Activated effector memory CD4-positive, alpha-beta T cell treated with Interleukin-2 at 50 U/mL for 16 hours (primary cell): ENCODE data around the gene NANOS2.

Source experiments
- DNase-seq: peaks from one replicate; pipeline ENCODE4 v3.0.0-alpha.2; 2020

The NANOS2 gene

GRCh38 chr19:45890877-45891276 is 23.7 kb downstream of the NANOS2 start:
- no peak for DNase-seq

DNA sequence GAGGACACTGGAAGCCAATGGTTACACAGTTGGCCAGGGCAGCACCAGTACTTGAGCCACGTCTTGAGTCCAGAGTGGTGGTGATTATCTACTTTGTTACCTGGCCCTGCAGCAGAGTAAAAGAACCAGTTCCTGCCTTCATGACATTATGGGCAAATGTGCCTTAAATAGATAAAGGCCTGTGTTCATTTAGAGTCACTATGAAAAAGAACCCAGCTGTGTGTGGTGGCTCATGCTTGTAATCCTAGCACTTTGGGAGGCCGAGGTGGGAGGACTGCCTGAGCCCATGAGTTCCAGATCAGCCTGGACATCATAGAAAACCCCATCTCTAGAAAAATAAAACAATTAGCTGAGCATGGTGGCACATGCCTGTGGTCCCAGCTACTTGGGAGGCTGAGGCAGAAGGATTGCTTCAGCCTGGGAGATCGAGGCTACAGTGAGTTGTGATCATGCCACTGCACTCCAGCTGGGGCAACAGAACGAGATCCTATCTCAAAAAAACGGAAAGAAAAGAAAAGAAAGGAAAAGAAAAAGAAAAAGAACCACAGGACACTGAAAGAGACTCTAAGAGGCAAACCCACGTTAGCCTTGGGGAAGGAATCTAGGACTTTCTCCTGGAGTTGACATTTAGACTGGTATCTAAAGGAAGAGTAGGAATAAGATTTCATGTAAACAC is 25.2 kb downstream of the NANOS2 start:
- DNase-seq, result no peak

GRCh38 chr19:45887200-45887710 is 27.3 kb downstream of the NANOS2 start:
- no peak for DNase-seq

DNA sequence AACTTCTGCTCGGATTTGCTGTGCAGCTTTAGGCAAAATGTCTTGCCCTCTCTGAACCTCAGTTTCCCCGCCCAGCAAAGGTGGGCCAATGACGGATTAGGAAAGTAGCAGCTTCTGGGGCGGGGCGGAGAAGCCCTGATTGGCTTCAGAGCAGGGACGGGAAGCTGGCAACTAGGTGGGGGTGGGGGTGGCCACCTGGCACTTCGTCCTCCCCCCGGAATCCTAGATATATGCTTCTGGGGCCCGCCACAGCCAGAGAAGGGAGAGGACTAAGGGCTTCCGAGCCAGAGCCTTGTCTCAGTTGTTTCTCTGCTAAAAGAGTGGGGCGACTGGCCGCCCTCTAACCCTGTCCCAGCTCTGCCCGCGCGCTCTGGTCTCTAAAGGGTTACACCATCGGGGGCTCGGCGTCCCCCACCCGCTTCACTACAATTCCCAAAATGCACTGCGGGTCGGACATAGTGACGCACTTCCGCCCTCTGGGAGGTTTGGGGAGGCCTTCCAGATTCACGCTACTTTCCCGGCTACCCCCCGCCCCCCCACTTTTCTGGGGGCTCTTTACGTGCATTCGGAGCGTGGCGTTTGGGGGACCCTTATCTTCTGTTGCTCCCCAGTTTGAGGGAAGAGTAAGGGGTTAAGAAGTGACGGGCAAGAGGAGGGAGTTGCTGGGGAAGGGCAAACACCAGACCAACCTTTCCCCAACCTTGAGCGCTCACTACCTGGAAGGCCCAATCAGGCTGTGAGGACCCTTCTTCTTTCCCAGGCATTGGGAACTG is 28.0 kb downstream of the NANOS2 start:
- DNase-seq, result peak; percentile 85

- peak; percentile 85 for DNase-seq
Measured at GRCh38 chr19:45885556-45886426, 28.8 kb downstream of the NANOS2 start, which contains the start of gene IRF2BP1. IRF2BP1 (minus strand) TSS chr19:45886141; CDS start chr19:45885774, 367 bp downstream.

DNA sequence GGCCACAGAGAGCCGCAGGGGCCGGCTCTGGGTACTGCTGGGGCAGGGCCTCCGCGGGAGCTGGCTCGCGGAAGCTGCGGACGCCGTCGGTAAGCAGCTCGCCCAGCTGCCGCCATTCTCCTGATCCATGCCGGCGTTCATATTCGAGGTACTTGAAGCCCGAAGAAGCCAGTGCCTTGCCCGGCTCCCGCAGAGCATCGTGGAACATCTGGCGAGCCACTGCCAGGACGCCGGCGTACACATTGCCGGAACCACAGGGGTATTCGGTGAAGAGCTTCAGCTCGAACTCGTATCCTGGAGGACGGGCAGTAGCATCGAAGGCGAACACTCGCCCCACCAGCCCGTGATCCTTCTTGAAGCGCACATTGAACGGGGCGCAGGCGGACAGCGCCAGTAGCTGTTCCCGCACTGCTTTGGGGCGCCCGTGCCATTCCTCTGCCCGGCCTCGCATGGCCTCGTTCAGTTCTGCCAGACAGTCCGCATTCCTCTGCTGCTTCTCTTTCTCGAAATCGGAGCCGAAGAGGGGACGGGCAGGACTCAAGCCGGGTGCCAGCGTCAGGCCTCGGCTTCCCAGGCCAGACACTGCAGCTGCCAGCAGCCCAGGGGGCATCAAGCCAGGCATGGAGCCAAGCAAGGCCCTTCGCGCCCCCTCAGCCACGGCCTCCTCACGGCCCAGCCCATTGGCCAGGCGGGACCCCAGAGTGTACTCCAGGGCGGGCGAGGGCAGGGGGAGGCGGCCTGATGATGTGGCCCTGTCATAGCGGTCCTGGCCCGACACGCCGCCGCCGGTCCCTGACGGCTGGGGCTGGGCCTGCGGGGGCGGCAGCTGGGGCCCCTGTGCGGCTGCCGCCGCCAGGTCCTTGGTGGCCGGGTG is 29.7 kb downstream of the NANOS2 start:
- no peak for DNase-seq

DNA sequence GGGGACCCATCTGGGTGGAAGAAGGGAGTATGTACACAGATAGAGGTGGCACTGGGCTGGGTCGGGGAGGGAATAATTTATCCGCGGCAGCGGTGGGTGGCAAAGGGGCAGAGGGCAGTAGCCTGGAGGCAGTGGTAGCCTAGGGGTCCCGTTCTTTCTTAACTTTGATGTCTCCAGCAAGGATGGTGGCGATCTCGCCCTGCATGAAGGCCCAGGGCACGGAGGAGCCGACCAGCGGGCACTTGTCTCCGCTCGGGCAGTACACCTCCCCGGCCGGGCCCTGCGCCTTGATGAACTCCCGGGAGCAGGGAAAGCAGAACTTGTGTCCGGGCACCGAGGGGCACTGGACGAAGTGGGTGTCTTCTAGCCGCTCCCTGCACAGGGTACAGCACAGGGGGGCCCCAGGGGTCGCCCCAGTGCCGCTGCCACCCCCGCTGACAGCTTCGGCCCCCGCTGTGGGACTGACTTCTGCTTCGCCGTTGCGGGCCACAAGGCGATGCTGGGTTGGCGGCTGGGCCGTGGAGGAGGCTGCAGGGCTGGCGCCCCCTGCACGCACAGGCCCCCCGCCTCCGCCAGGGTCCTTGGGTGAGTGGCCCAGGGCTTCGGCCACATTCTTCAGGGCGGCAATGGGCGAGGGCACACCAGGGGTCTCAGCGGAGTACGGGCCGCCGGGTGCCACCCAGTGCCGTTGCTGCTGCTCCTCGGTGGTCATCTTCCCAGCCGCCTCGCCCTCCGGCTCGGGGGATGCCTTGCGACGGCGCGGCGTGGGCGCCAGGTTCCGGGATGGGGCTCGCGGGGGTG is 30.5 kb downstream of the NANOS2 start:
- no peak for DNase-seq

DNA sequence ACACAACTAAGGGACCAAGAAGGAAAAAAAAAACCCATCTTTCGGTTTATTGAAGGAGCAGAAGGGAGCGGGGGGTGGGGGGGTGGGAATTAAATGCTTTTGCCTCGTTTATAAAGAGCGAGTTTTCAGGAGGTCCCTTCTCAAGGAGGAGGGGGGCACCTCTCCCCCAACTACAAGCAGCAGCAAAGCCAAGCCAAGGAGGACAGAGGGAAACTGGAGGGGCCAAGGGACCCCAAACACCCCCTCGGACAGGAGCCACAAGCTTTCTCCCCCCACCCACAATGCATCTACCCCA is 31.0 kb downstream of the NANOS2 start:
- no peak for DNase-seq

DNA sequence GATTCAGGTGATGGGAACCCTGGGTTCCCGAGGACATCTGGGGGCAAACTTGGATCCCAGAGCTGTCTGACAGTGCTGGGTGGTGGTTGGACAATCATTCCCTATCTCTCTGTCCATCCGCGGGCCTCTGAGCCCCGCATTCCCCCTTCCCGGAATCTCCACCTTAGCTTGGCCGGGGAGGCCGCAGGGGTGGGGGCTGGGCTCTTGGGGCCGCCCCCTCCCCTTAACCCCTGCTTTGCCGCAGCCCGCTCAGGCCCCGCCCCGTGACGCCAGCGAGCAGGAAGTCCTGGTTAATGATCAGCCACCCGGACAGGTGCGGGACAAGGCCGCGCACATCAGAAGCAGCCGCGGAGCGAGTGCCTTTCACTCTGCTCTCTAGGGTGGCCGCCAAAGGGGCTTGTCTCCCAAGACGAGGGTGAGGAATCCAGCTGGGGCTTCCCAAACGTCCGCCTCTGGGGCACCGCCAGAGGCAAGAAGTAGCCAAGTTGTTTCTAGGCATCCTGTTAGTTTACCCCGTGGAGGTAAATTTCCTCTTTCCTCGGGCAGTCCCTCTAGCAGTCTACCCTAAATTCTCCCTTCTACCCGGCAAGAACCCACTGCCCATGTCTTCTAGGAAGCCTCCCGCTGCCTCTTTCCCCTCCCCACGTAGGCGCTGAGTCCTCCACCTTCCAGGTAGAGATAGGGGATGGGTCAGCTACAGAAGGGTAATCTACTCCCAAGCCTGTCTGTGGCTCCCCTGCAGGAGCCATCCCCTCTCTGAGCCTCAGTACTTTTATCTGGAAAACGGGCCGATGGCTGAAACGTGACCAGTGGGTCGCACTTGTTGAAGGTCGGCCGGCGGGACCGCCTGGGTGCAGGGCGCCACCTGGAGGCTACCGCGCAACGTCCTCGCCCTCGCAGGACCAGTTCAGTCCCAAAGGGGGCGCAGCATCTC is 31.7 kb downstream of the NANOS2 start:
- DNase-seq, result peak; percentile 73

- no peak for DNase-seq
Measured at GRCh38 chr19:45881909-45882528, 32.6 kb downstream of the NANOS2 start.

DNA sequence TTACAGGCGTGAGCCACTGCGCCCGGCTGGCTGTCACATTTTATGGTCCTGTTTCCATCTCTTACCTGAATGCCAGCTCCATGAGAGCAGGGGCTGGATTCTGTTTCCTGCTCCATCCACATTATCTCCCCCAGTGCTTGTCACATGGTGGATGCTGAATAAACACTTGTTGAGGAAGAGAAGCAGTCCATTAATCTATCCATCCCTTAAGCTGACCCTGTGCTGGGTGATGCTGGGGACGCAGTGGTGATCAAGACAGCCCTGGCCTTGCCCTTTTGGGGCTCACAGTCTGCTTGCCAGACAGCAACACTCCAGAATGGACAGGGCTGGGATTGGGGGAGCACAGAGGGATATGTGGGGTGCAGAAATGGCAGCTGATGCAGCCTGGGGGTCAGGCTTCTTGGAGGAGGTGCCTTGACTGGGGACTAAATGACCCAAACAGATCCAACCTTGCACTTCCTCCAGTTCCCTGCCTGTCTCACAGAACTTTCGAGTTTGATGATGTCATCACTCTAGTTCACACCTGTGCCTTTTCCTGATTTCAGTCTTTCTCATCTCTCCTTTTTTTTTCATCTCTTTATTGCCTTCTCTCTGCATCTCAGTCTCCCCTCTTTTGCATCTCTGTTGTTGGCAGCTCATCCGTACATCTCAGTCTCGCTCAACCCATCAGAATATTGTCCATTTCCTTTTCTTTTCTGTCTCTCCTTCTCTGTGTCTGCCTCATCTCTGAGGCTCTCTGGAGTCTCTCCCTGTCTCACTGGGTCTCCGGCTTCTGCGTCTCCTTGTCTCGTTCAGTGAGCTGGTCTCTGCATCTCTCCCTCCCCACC is 33.3 kb downstream of the NANOS2 start:
- DNase-seq, result no peak

DNA sequence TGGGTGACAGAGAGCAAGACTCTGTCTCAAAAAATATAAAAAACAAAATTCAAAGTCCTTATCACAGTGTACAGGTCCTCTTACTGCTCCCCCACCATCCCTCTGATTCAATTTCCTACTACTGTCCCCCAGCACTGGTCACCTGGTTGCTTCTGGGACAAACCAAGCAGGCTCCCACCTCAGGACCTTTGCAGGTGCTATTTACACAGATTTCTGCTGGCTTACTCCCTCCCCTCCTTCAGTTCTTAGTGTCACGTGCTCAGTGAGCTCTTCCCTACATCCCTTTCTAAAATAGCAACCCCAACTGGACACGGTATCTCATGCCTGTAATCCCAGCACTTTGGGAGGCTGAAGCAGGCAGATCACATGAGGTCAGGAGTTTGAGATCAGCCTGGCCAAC is 34.6 kb downstream of the NANOS2 start:
- DNase-seq, result no peak

GRCh38 chr19:45879055-45879454 is 35.5 kb downstream of the NANOS2 start:
- no peak for DNase-seq

DNA sequence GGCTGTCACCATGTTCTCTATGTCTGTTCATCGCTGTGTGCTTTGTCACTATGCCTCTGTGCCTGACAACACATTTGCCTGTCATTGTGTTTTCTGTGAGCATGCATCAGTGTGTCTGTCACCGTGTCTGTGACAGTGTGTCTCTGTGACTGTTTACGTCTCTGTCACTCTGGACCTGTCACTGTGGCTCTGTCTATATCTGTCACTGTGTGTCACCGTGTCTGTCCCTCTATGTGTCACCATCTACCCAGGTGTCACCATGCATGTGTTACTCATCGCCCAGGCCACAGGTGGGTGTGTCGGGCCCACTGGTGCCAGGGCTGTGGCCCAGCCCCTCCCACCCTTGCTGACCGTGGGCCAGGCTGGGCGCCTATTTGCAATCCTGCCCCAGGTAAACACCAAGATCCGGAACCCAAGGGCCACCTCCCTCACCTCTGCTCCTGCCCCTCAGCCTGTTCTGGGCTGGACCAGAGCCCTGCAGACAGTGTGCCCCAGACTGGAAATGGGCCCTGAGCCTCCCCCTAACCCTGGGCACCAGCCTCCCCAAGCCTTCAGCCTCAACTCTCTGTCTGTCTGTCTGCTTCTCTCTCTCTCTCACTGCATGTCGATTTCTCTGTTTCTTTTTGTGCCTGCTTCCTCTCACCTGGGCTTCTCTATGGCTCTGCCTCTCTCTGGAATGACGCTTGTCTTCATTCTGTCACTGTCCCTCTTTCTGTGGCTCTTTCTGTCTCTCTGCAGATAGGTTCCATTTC is 36.4 kb downstream of the NANOS2 start:
- DNase-seq, result no peak

DNA sequence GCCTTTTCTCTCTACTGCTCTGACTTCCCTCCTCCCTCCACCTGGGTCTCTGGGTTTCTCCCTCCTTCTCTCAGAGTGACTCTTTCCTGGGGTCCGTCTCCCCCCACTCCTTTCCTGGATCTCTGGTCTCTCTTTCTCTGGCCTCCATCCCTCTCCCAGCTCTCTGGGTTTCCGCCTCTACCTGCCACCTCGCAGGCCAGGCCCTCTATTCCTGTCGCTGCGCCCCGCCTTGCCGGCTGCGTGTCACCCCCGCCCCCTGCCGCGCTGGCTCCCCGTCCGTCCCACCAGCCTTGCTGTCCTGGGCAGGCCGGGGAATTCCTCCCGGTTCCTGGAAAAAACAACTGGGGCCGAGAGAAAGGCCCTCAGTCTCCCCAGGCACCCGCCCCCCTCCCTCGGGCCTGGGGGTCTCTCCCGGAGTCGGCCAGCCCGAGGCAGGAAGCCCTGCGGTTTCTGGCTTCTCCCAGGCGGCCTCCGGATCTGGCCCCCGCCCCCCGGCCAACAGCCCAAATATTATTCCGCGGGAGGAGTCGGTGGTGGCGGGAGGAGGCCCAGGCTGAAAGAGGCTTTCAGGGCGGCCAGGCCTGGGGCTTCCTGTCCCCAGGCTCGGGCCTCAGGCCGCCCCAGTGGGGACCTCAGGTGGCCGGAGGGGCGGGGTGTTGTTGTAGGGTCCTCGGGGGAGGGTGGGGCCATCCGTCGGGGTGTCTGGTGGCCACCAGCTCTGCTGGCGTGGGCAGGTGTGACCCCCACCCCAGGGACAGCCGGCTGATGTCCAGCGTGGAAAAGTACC is 38.0 kb downstream of the NANOS2 start:
- DNase-seq, result no peak

DNA sequence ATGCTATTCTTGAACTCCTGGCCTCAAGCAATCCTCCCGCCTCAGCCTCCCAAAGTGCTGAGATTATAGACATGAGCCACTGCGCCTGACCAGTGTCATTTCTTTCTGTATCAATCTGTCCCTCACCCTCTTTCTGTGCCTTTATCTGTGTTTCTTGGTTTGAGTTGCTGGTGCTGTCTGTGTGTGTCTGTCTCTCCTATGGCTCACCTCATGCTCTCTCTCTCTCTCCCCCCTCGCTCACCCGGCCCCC is 38.5 kb downstream of the NANOS2 start:
- DNase-seq, result no peak

DNA sequence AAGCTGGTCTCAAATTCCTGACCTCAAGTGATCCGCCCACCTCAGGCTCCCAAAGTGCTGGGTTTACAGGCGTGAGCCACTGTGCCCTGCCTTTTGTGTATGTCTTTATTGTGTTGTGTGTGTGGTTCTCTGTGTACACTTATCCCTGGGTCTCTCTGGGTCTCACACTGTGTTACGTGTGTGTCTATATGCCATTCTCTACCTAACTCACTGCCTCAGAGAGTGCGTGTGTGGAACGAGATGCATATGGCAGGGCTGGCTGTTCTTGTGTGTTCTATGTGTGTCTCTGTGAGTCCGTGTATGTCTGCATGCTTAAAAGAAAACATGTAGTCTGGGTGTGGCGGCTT is 40.0 kb downstream of the NANOS2 start:
- DNase-seq, result no peak
